Measurements from ENCODE around the gene CCDC33. TPM values are rescaled to one million over a fixed set of nuclear protein-coding genes. Genes with fewer than 3 reads are reported as not detected.

CCDC33 gene
- total and polyA plus RNA-seq, 7 donors = 0.01 to 0.03 TPM; not detected in 5

GRCh38 chr15:74327756-74328155, 91.6 kb downstream of the CCDC33 start:
- Histone ChIP-seq H3K4me3 (no peak overlapping the region), H3K4me1 (no peaks in the 10 kb centered on the region), H3K36me3 (ENCODE audit: insufficient read depth in 1 of 2, low read depth in 1 of 2) (no peaks in the 10 kb centered on the region), H3K9me3 (no peaks in the 10 kb centered on the region), H3K27me3 (ENCODE audit: insufficient read depth in 3 of 3, low read length in 2 of 3) (no peaks in the 10 kb centered on the region), H3K27ac (no peak overlapping the region)
- DNase-seq = no peak
- WGBS, 3 donors = 66 to 69% (median 68%) methylated on average over 6 of the region's 6 CpGs
- ATAC-seq = no peak
- intact Hi-C loops (cut with DNase I) = loop anchor here in 1 of 2 donors (10.0 kb wide), 1 partner anchor 353 kb away; no protein-coding TSS in a partner anchor
- no peak for TF ChIP-seq CTCF (IDR thresholded peaks at IDR 0.05)

- Histone ChIP-seq H3K4me1 (no peaks in the 10 kb centered on the region), H3K4me3 (no peak overlapping the region), H3K36me3 (ENCODE audit: insufficient read depth in 1 of 2, low read depth in 1 of 2) (no peaks in the 10 kb centered on the region), H3K27me3 (ENCODE audit: insufficient read depth in 3 of 3, low read length in 2 of 3) (no peaks in the 10 kb centered on the region), H3K9me3 (no peaks in the 10 kb centered on the region), H3K27ac (no peak overlapping the region)
- TF ChIP-seq CTCF (IDR thresholded peaks at IDR 0.05) = no peak
- ATAC-seq (no peak), DNase-seq (no peak)
- WGBS, 3 donors = 54 to 56% (median 54%) methylated on average over 10 of the region's 10 CpGs
- intact Hi-C loops (cut with DNase I) = loop anchor here in 1 of 2 donors (10.0 kb wide), 1 partner anchor 354 kb away; no protein-coding TSS in a partner anchor
Measured at GRCh38 chr15:74328331-74329056, 92.4 kb downstream of the CCDC33 start.

- H3K27ac ChIP-seq = no peak overlapping the region
- ATAC-seq = no peak
- no peaks in the 10 kb centered on the region for H3K4me1 ChIP-seq
- WGBS, 3 donors = 80 to 82% (median 81%) methylated on average over 10 to 11 of the region's 11 CpGs
- intact Hi-C loops (cut with DNase I) = no loop called here
- no peak for TF ChIP-seq CTCF (IDR thresholded peaks at IDR 0.05)
- DNase-seq = no peak
- H3K9me3 ChIP-seq = no peaks in the 10 kb centered on the region
- no peaks in the 10 kb centered on the region for H3K27me3 ChIP-seq (ENCODE audit: insufficient read depth in 3 of 3, low read length in 2 of 3)
- no peaks in the 10 kb centered on the region for H3K36me3 ChIP-seq (ENCODE audit: insufficient read depth in 1 of 2, low read depth in 1 of 2)
- H3K4me3 ChIP-seq = no peak overlapping the region
Measured at GRCh38 chr15:74330861-74331408, 94.8 kb downstream of the CCDC33 start.

- intact Hi-C loops (cut with DNase I) = no loop called here
- DNase-seq = no peak
Measured at GRCh38 chr15:74332011-74332410, 95.9 kb downstream of the CCDC33 start.

More at GRCh38 chr15:74332011-74332410, 95.9 kb downstream of the CCDC33 start:
- H3K27me3 ChIP-seq (ENCODE audit: insufficient read depth in 3 of 3, low read length in 2 of 3) = no peaks in the 10 kb centered on the region
- no peak for ATAC-seq
- H3K4me1 ChIP-seq = no peaks in the 10 kb centered on the region
- no peak overlapping the region for H3K27ac ChIP-seq
- H3K36me3 ChIP-seq (ENCODE audit: insufficient read depth in 1 of 2, low read depth in 1 of 2) = no peaks in the 10 kb centered on the region
- no peak for TF ChIP-seq CTCF (IDR thresholded peaks at IDR 0.05)
- 86 to 92% (median 87%) methylated on average over 3 of the region's 3 CpGs for WGBS, 3 donors
- no peak overlapping the region for H3K4me3 ChIP-seq
- no peaks in the 10 kb centered on the region for H3K9me3 ChIP-seq
